Renal cortical epithelial cell (primary cell): ENCODE measurements around the gene DENND11. TPM values are rescaled to one million over a fixed set of nuclear protein-coding genes. Genes with fewer than 3 reads are reported as not detected.

ENCODE experiments used
- DNase-seq: peaks from one replicate; pipeline ENCODE4 v3.0.0-alpha.2; 2011; ENCODE audit warnings: low read depth
- total RNA-seq: library from RNA; depleted of rRNA; stranded (reverse); fragments of >200 nt; gene quantifications from 2 replicates; pipeline ENCODE4 v1.2.3, GENCODE V29; 2014

DENND11 gene, protein sequence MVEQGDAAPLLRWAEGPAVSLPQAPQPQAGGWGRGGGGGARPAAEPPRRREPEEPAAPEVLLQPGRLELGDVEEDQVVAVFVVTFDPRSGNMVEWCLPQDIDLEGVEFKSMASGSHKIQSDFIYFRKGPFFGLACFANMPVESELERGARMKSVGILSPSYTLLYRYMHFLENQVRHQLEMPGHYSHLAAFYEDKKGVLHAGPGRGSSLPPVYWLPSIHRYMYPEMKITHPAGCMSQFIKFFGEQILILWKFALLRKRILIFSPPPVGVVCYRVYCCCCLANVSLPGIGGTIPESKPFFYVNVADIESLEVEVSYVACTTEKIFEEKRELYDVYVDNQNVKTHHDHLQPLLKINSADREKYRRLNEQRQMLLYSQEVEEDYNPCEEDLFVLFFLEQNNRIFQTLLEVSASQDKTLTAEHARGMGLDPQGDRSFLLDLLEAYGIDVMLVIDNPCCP
- total RNA-seq = 12.3 and 17.6 TPM in 2 replicates

DNA sequence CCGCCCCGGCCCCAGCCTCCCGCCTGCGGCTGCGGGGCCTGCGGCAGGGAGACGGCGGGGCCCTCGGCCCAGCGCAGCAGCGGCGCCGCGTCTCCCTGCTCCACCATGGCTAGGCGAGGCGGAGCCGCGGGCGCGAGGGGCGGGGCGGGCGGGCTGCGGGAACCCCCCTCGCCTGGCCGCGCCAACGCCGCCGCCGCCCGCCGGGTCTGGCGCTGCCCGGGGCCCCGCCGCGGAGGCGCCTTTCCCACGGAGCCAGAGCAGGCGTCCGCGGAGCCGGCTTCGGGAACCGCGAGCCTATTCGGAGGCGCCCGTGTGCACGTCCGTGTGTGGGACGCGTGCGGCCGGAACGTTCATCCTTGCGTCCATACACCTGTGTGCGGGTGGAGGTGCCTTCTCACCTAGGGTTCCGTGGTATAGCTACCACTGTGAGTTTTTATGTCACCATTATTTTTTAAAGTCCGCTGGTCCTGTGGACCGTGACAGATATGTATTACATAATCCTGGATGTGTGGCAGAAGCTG is at the start of gene DENND11:
Gene DENND11 (minus strand): TSS at position 120 of the 521 bp plus-strand sequence. CDS start 13 bp downstream, at position 107.
- DNase-seq = peak; percentile 21

DNA sequence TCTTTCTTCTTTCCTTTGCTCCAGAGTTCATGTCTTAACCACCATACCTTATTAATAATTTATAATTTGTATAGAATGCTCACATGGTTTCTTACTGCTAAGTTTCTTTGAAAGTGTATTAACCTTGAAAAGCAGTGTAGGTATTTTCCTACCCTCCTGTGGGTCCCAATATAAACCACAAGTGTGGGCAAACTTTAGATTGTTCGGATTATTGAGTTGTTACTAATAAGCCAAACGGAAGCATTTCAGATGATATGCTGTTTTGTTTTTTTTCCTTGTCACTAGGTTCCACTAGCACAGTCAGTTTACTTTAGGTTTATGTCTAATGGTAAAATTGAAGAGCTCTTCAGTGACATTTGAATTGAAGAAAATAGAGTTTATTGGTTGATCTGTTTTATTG is 46.4 kb upstream of the DENND11 start:
- peak; percentile 51 for DNase-seq

DNA sequence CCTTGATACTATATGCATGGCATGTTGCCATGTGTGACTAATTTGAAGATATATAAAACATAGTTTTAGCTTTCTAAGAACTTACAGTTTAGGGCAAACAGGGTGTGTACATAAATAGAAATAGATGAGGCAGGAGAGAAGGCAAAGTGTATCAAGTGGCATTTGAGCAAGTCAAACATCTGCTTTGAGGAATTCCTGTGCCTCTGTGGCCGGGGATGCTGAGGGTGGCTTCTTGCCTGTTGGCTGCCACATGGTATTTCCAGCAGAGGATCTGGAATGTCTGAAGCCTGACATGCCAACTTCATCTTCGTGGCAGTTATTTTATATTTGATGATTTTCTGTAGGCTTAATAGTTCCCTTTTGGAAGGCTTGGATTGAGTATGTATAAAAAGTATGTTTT is 42.2 kb upstream of the DENND11 start:
- no peak for DNase-seq

DNA sequence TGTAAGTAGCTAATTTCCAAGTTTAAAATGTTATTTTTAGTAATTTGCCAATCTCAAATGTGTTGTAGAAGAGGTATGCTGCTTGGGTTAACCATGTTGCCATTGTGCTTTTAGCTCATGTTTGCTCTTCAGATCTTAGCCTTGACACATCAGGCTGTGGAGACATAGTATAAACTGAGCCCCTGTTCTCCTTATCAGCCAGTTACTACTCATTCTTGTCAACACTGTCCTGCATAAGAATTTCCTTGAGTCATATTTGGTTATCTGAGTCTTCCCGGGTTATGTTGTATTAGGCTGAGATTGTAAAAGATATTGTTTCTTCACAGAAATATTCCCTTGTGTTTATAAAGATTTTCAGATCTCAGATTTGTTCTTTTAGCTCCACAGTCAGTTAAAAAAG is 40.3 kb upstream of the DENND11 start:
- no peak for DNase-seq

DNA sequence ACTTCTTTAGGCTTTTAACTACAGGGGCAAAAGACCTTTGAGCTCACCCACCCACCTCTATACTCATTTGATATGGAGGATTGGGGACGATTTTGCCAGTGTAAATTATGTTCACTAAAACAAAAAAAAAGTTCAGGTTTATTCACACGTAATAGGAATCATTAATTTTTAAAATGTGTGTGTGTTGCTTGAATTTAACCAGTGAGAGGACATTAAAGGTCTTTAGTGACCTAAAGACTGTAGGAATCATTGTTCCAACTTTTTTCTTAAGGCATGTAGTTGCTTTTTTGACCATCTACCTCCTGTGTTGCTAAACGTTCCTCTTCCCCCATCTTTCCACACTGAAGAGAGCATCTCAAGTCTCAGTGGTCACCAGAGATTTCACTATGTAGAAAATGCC is 37.3 kb upstream of the DENND11 start:
- DNase-seq = no peak

DNA sequence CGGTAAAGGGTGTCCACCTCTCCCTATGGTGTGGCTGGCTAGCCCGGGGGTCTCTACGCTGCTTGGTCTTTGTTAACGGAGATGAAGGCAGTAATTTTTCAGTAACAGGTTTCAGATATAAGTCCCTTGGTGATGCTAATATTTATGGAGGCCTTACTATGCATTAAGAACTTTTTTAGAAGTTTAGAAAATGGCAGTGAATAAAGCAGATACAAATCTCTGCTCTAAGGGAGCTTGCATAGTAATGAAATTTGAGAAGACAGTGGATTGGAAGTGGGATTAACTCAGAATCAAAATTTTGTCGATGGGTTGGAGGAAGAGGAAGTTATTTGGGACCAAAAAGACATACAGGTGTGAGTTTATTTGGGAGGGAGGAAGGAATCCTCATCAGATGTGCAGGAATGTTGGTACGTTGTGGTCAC is 36.6 kb upstream of the DENND11 start:
- DNase-seq = no peak

DNA sequence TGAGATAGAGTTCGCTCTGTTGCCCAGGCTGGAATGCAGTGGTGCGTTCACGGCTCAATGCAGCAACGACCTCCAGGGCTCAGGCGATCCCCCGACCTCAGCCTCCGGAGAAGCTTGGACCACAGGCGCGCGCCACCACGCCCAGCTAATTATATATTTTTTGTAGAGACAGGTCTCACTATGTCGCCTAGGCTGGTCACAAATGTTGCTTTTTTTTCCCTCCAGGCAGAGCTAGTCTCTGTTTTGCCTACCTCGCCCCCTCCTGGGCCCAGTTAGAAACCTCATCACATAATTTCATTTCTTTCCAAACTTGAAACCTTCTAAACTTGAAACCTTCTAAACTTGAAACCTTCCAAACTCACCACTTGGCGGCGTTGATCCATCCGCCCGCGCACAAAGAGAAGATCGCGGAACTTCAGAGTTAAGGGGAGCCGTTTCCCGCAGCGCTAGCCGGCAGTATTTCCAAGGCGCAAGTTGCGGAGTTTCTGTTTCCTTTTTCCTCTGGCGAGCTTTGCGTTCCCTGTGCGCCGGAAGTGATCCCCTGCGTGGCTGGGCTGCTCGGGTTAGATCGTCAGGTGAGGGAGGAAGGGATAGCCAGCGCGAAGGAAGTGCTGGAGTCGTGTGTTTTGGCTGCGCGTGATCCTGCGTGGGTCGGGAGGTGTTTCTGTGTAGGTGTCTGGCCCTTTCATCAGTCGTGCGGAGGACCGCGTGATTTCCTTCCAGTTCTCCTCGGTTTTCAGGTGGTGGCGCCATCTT is 36.0 kb upstream of the DENND11 start, which contains the start of gene SSBP1:
Gene SSBP1 (plus strand): TSS at position 523 of the 756 bp plus-strand sequence. CDS start 809 bp downstream, outside the sequence.
- DNase-seq = peak; percentile 90

DNA sequence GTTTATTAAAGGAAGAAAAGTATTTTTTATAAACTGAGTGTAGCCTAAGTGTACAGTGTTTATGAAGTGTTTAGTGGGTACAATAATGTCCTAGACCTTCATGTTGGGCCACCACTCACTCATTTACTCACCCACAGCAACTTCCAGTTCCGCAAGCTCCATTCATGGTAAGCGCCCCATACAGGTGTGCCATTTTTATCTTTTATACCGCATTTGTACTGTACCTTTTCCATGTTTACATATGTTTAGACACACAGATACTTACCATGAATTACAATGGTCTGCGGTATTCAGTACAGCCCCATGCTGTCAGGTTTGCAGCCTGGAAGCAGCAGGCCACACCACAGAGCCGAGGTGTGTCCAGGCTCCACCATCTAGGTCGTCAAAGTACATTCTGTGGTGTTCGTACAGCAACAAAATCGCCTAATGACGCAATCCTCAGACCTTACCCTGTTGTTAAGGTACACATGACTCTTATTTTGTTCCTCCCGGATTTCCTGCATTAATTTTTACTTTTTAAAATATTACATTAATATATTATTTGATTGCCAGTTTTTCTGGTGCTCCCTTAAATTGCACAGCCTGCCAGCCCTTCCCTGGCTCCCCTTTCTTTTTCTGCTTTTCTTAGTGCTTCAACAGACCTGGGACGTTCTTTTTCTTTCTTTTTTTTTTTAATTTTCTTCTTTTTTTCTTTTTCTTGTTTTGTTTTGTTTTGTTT is 35.3 kb upstream of the DENND11 start:
- peak; percentile 69 for DNase-seq

DNA sequence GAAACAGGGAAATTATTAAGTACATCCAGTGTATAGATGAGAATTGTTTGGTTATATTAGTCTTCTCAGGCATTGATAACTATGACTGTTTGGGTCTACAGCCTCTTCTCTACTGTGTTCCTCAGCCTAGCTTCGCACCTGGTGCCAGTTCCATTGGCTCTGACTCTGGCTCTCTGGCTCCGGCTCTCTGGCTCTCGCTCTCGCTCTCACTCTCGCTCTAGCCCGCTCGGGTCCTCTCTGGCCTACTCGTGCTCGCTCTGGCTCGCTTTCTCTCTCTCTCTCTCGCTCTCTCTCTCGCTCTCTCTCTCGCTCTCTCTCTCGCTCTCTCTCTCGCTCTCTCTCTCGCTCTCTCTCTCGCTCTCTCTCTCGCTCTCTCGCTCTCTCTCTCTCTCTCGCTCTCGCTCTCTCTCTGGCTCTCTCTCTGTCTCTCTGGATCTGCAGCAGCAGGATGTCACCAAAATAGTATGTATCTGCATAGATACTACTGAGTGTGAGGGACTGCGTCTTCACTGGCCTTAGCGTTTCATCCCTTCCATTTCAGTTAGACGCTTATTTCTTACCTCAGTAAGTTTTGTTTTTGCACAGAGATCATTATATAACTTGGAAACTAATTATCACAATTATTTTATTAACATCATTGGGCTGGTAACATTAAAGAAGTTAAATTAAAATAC is 29.6 kb upstream of the DENND11 start:
- DNase-seq = no peak

DNA sequence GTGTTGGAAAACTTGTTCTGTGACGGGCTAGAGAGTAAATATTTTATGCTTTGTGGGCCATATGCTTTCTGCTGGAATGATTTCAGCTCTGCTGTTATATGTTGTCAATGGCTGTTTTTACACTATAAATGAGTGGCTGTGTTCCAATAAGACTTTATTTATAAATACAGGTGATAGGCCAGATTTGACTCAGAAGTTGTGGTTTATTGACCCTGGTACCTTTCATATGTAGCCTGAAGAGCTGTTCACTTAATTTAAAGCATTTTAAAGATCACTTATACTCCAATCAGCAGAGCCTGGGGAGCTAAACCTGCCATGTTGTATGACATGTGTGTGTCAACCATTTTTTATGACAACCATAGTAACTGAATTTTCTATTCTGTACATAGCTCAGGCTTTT is 27.1 kb upstream of the DENND11 start:
- DNase-seq = no peak

DNA sequence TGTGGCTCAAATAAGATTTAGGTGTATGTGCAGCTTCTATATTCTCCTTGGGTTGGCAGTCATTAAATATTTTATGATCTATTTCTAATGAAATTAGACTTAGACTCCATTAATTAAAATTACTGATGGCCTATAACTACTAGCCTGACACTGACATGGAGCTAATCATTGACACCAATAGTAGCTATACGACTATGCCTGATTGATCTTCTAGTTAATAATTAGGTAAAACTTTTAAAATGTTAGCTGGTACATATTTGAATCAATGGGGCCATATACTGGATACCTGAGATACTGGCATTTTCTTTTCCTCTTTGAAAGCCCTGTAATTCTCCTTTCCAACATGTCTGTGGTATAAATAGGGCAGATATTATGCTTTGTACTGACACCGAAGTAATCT is 20.6 kb upstream of the DENND11 start:
- no peak for DNase-seq

DNA sequence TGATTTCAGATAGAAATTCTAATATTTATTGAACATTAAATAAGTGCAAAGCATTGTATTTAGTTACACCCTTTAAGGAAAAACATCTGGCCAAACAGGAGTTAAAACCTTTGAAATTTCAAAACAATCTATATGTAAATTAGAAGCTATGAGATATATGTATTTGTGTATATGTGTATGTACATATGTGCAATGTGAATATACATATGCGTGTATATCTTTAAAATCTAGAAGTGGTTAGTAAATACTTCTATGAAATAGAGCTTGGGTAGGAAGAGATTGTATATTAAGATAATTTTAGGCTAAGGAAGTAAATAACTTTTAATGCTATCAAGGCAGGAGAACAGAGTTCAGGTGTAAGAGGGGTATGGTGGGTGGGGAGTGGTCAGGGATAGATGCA is 15.5 kb upstream of the DENND11 start:
- no peak for DNase-seq

DNA sequence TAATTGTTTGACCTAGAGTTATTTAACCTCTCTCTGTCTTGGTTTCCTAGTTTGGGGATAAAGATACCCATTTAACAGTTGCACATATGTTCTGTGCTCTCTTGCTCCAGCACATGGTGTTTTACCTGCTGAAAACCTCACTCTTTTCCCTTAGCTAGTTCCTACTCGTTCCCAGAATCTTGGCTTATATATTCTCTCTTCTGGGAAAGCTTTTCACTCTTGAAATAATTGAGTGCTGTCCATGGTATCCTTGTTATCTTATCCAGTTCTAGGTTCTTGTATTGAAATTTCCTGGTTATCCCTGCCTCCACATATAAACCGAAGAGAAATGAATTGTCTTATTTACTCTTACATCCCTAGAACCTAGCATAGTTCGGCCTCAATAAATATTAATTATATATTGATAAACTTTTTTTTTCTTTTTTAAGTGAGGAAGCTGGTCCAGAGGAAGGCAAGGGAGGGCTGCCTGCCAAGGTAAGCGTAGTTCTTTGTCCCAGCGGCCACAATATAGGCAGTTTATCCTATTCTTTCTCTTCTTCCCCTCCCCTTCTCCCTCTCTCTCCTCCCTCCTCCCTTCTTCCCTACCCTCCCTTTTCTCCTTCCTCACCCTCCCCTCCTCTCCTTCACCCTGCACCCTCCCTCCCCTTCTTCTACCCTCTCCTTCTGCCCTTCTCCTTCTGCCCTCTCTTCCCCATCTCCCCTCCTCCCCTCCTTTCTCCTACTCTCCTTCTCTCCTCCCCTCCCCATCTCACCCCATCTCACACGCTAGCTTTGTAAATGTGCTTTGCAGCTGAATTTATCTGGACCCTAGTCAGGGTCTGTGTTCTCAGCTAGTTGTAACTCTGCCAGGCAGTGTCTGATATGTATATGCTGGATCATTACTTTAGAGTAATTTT is 14.1 kb upstream of the DENND11 start:
- no peak for DNase-seq

DNA sequence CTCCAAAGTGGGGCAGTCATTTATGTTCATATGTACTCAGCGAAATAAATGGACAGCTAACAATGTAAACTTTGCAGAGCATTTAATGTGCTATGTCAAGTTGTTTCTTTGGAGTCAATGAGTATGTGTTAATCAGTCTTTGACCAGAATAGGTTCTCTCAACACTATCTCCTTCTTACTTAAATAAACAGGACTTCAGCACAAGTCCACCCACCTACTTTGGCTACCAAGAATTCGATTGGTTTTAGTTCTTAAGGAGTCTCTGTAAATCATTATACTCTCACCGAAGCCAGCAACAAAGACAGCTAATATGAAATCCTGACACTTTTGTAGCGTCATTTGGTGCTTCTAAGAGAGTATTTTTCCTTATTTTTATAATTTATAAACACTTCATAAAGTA is 13.1 kb upstream of the DENND11 start:
- DNase-seq = no peak

DNA sequence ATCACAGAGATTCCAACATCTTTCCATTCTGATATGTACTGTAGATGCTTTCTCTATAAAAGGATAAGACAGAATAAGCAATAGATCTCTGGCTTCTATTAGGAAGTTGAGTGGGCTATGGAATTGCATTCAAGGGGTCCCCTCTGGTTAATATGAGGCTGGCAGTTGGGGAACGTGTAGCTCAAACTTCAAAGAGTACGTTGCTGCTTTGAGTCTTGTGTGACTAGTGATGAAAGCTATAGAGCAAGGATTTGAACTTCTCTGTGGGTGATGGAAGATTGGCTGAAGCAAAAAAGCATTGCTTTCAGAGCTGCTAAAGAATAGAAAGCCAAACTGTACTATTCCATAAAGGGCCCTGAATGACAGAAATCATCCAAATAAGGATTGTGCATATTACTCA is 12.6 kb upstream of the DENND11 start:
- no peak for DNase-seq

DNA sequence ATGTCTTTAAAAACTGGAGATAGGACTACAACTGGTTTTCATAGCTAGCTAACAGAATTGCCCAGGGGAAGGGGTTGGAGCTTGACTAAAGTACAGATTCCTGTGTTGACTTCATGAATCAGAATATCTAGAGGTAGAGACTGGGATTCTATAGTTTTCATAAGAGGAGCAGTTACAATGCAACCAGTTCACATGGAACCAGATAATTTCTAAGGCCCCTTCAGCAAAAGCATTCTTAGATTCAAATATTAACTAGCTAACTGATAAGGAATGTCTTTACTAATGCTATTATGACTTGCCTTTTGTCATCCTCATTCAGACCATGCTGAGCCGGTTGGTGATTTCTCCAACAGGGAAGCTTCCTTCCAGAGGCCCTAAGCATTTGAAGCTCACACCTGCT is 11.9 kb upstream of the DENND11 start:
- DNase-seq = no peak

DNA sequence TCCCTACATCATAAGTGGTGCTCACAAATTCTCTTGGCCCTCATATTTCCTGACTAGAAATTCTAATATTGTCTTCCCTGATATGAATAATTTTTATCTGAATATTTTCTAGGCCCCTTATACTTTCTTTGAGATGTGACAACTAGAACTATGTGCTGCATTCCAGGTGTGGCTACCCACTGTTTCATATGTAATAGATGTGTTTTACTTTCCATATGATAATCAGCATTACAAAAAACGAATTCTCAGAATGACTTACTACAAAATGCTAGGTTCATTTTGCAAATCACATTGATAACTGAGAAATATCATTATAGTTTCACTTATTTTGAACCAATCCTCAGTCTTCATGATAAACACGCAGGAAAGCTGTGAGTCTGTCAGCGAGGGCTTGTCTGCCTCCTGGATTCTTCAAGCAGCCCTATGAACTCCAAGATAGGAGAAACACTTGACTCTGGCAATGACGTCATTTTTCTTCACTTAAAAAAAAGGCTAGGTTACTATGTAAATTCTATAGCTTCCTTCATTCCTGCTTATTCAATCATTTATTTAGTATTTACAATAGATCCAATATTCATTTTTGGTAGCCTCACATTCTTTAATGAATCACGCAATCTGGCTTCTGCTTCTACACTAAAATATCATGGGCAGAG is 10.8 kb upstream of the DENND11 start:
- no peak for DNase-seq

DNA sequence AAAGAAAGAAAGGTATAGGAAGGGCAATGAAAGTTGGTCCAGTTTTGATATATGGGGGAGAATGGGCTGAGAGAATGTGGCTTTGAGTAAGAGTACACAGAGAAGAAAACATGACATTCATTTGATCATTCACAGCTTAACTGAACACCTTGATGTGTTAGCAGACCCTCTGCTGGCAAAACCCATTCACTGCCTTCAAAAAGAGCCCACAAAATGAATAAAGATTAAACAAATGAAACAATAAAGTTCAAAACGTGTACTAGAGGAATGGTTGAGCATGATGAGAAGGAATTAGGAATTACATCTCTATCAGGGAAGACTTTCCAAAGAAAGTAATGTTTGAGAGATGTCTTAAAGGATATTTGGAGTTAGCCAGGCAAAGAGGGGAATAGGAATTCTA is 8.3 kb upstream of the DENND11 start:
- no peak for DNase-seq

DNA sequence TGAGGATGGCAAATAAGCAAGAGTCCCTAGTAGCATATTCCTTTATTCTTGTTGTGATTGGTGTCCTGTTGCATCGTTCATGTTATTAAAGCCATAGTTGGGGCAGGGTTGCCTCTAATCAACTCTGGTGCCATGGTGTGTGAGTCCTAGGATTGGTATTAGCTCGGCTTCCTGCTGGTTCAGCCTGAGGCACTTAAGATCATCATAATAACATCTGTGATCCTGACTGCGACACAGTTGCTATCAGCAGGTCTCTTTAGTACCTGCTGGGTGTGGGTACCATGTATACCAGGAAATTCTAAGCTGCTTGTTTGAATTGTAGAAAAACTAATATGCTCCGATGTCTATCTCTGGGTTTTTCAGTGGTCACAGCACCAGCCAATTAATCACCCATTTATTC is 7.8 kb upstream of the DENND11 start:
- no peak for DNase-seq

DNA sequence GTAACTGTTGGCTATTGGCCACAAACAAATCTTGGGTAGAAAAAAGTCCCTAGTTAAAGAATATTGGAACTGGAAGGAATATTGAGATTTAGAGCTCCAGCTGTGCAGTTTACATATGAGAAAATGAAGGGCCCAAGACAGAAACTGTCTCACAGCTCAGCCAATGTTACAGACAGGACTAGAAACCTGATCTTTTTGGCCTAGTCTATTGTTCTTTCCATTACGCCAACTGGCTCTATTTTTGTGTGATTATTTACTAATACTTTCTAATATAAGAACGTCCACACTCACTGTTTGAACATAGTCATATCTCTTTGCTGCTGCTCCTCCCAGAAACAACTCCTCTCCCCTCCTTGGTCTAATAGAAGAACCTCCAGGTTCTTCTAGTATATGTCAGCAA is 7.4 kb upstream of the DENND11 start:
- no peak for DNase-seq
